Cardiac septum (tissue), 1 donor: ENCODE measurements around the gene SRSF3. TPM values are rescaled to one million over a fixed set of nuclear protein-coding genes. Genes with fewer than 3 reads are reported as not detected.
A peak's percentile ranks its signal among the peaks of the same experiment; 100 is the strongest.

Experiments used
- DNase-seq: peaks from one replicate; pipeline ENCODE4 v3.0.0-alpha.2; 2020; ENCODE audit warnings: low spot score
- intact Hi-C: fragments of 100-400 bp; cut with DNase I; formaldehyde crosslinking; loops from one replicate; pipeline ENCODE4 v1.14.0; 2022
- long read RNA-seq: library from polyadenylated mRNA; unstranded; transcript quantifications from one replicate; pipeline ENCODE4 v2.0.0, GENCODE V29; 2021
- total RNA-seq: library from RNA; stranded (reverse); fragmentation: NEBNext Ultra II Directional; extraction: Animal tissue kit (Norgen Biotek cat#: 25700); gene quantifications from one replicate; pipeline ENCODE4 v1.2.1, GENCODE V29; 2021
- donor health status: DM: no; HTN: no; CAD: no.

The SRSF3 gene
- total RNA-seq: 148 TPM
- long read RNA-seq, full-length matches to known transcripts: 137 of 148 reads
- long read RNA-seq, partial matches to known transcripts: 5 of 148 reads
- long read RNA-seq, other reads (novel, unspliced or antisense): 6 of 148 reads

DNA sequence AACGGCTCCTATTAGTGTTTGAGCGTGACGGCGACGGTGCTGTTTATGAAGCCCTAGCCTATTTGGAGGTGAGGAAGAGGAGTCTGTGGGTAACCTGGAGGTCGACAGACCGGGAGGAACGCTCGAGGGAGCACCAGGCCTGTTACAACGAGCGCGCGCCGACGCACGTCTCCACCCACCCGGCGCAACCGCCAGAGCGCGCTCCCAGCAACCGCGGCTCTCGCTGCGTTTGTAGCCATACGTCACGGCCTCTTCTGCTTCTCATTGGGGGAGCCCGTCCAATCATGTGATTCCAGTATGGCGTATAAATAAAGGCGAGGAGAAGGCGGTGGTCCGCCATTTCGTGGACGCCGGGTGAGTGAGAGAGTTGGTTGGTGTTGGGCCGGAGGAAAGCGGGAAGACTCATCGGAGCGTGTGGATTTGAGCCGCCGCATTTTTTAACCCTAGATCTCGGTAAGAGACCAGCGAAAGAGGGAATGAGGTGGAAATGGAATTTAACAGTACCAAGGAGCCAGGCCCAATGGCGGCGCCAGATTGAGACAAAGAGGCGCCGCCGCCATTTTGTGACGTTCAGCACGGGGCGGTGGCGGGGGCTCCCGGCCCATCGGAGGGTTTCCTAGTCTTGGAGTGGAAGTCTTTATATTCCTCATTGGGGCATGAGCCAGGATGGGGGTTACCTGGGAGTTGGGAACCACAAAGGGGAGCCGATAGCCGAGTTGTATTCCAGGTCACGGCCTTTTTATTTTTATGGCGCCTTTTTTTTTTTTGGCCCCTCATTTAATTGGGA is at the start of gene SRSF3:
Gene SRSF3 (plus strand): TSS at position 334 of the 787 bp plus-strand sequence. CDS start 2,401 bp downstream, outside the sequence.
- intact Hi-C loops: loop anchor here (1.0 to 5.0 kb wide), 3 partner anchors 47 to 172 kb away; partner anchors contain the start of gene STK38
- peak; percentile 98 for DNase-seq

DNA sequence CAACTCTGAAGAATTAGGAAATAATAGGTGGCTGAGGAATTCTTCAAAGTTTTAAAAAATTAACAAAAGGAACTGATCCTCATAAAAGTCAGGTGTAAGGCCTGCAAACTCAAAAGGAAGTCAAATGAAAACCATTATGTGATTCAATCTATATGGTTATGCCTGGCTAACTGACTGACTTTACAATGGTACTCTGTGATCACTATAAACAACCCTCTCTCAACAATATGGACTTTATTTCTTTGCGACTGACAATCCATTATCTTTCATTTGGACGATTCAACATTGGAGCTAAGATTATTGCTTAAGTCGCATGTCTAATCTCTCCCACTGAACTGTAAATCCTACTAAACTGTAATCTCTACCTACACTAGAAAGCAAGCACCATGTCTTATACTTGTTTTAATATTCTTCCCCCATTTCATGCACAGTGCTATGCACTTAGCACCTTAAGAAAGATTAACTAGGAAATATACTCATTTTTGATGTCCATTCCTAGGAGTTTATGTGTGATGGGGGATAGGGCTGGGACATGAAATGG is 48.3 kb upstream of the SRSF3 start:
- intact Hi-C loops: loop anchor here (2.0 kb wide), 3 partner anchors 49 to 133 kb away; partner anchors contain the start of genes CDKN1A, KCTD20, PXT1 and SRSF3
- DNase-seq: no peak

DNA sequence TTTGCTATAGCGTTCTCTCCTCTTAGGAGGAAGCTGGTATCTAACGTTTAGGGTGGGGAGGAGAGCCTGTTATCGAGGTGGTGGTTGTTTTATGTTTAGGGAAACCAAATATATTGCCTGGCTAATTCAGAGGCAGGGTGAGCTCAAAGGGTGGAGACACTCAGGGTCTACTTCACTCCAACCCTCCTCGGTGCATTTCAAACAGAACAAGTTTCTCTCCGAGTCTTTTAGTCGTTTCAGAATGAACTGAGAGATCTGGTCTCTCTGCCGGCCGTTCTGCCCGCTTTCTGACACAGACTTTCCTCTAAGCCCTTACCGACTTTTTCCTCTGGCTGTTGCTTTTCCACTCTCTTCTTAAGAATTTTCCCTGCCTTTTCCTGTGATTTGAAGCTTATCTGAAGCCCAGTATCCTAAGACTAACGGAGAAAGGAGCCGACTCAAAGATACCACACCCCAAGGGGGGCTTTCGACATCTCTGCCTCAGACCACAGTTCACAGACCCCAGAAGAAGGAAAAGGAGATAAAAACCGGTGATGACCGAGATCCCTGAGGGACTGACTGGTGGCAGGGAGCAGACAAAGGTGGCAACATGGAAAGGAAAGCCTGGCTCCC is 47.7 kb upstream of the SRSF3 start:
- intact Hi-C loops: loop anchor here (2.0 kb wide), 3 partner anchors 48 to 132 kb away; partner anchors contain the start of genes CDKN1A, KCTD20, PXT1 and SRSF3
- DNase-seq: peak; percentile 75

DNA sequence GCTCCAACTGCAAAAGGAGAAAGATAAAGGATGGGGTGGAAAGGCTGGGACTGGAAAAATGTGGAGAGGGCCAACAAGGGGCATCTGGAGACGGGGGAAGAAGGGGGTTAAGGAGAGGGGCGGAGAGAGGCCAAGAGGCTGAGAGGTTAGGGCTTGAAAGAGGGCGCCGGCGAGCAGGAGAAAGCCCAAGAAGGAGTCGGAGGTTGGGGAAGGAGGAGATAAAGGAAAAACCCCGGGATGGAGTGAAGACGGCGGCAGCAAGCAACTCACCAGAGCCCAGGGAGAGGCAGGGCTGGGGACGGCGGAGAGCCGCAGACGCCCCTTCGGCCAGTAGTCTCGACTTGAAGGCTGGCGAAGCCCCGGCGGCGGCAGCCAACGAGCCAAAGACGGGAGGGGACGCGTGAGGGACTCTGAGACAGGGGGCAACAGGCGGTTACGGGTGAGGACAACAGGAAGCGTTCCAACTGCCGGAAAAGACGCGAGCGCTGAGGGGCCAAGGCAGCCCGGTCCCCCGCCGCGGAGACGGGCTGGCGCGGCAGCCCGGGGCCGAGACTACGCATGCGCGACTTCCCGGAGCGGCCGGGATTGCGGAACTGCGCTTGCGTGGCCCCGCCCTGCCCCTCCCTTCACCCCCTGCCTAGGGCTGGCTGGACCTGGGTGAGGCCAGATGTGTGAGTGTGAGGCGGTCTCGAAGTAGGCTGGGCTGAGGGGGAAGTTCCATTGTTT is 47.1 kb upstream of the SRSF3 start, which contains the start of gene STK38:
Gene STK38 (minus strand): TSS at position 560 of the 726 bp plus-strand sequence. CDS start 7,277 bp downstream, outside the sequence.
- intact Hi-C loops: loop anchor here (2.0 kb wide), 3 partner anchors 48 to 132 kb away; partner anchors contain the start of genes CDKN1A, KCTD20, PXT1 and SRSF3
- DNase-seq: peak; percentile 98

DNA sequence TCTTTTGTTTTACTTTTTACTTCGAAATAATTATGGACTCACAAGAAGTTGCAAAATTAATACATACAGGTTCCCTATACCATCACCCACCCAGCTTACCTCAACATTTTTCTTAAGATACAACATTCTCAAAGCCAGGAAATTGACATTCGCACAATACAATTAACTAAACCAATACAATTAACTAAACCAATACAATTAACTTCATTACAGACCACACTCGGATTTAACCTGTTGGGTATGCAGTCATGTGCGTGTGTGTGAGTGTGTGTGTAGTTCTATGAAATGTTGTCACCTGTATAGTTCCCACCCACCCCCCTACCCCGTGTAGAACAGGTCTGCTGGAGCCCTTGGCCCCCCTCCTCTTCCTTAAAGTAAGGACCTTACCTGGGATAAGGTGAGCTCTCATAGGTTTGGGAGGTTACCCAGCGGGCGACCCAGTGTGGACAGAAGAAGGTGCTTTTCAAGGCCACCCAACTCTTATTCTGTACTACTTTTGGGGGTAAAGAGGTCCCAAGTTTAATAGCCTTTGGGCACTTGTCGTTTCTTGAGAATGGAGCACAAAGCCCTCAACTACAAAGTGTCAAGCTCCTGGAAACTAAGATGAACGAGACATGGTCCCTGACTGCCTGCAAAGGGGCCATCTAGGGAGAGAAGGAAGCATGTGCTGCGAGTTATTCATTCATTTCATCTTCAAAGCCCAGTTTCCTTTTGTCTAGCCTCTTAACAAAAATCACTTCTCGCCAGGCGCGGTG is 46.3 kb upstream of the SRSF3 start:
- intact Hi-C loops: loop anchor here (2.0 kb wide), 3 partner anchors 47 to 131 kb away; partner anchors contain the start of genes CDKN1A, KCTD20, PXT1 and SRSF3
- DNase-seq: no peak

DNA sequence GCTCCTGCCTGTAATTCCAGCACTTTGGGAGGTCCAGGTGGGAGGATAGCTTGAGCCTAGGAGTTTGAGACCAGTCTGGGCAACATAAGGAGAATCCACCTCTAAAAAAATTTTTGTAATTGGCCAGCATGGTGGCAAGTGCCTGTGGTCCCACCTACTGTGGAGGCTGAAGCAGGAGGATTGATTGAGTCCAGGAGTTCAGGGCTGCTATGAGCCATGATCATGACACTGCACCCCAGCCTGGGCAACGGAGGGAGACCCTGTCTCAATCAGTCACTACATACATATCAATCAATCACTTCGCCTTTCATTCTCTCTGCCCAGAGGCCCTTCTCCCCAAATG is 45.8 kb upstream of the SRSF3 start:
- intact Hi-C loops: no loop called here

DNA sequence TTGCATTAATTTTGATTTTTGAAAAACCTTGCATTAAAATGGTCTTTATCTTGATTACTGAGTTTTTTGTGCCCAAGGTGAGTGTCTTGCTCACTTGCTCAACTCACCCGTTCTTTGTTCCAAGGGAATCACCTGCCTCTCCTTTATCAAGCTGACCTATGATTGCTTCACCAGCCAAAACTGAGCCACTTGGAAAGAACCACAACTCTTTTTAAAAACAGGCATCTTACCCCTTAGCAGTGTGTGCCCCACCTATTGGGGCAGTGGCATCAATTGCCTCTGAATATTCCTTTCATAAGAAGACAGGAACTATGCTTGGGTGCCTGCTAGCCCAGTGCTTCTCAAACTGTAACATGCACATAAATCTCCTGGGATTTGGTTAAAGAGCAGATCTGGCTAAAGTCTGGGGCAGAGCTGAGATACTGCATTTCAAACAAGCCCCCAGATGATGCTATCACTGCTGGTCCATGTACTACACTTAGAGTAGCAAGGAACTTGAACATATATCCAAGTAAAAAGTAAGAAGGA is 43.6 kb upstream of the SRSF3 start:
- intact Hi-C loops: no loop called here
- DNase-seq: no peak

More for the DNA sequence above, 45.8 kb upstream of the SRSF3 start:
- DNase-seq: no peak

DNA sequence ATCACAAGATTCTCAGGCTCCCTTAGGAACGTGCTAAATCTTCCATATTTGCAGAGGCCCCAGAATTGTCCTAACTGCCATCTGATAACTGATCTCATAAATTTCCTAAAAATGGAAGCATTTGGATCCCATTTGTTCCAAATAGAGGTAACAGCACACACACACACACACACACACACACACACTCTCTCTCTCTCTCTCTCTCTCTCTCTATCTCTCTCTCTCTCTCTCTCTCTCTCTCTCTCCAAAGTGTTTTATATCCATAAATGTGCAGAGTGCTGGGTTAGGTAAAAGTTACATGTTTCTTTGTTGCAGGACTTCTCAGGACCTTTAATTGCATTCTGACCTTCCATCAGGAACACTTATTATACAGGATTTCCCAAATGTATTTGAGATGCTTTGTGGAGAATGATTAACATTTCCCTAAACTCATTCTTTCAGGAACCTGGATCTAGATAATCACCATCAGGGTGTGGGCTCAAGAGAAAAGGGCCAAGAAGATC is 38.4 kb upstream of the SRSF3 start:
- intact Hi-C loops: no loop called here
- no peak for DNase-seq

DNA sequence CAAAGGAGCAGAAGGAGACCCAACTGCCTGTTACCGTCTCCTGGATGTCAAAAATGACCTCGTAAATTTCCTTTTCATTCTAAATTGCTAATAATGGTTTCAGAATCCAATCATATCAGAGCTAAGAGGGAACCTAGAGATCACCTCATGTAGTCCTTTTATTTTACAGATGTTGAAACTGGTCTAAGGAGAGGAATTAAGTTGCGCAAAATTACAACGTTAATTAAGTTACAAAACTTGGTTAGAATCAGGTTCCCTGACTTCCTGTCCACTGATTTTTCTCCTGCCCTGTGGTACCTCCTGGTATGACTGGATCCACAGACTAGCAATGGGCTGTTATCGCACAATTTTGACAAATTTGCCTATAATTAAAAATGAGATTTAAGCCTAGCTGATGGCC is 37.9 kb upstream of the SRSF3 start:
- intact Hi-C loops: no loop called here
- DNase-seq: no peak

DNA sequence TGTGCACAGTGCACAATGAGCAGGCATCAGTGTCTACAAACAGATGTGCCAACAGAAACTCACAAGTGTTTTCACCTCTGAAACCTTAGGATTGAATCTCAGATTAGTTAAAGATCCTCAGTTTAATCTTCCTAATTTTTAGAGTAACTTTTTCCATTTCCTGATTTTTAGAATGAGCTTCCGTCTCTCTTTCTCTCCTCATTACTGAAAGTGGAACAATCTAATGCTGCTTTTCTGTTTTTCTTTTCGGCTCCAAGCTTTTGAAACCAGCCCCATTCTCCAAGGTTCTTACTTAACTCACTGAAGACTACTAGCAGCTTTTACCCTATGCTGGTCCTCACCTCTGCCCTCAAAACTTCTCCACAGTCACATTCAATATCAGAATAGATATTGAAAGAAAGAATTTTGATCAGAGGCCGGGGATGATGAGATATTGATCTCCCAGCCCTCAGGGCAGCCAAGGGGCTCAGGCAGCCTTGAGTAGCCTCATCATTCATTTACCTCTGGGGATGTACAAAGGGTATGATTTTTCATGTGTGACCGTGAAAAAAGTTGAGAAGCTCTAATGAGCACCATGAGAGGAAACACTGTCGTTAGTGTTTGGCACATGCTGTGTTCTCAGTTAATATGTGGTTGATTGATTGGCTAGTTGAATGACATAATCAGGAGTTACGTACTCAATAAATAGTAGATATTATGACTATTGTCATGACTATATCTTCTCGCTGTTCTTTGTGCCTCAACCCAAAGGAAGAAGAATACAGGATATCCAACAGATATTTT is 35.0 kb upstream of the SRSF3 start:
- intact Hi-C loops: no loop called here
- DNase-seq: no peak

DNA sequence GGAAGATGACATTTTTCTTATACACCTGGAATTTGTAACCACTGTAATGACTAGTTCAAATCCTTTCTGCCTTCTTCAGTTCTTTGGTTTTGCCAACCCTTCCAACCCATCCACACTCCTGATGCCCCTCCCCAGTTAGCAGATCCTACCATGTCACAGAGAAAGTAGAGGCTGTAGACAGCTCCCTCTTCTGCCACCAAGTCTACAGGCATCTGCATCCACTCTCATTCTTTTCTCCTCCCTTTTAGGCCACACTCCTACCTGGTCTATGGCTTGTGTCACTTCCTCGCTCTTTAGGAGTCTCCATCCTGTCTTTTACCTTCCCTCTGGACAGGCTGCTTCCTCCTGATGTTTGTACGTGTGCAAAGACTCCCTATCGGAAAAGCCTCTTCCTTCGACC is 33.3 kb upstream of the SRSF3 start:
- intact Hi-C loops: no loop called here
- no peak for DNase-seq

DNA sequence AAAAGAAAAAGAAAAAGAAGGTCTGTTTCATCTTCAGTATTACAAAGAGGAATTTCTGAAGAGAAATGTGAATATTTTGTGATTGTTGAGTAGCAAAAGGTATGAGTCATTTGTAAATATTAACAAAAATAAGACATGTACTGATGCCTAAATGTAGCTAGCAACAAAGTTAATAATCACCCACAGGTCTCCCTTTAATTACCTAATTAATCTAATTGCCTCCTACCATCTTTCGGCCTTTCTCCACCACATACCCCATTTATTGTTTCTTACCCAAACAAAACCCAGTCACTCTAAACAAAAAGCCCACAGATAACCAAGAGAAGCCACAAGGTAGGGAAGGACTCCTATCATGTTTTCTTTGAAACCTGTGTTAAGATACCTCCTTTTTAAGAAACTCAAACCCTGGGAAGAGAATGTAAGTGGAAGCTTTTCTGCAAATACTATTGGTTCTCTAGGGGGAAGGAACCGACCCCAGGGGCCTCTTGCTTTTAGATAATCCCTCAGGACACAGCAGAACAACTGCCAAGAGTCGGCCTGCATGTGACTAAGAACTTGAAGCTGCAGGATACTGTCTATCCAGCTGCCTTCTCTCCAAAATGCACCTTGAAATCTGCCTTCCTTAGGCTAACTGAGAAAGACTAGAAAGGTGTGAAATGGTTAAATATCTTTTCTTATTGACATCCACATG is 30.8 kb upstream of the SRSF3 start:
- no peak for DNase-seq
- intact Hi-C loops: no loop called here

DNA sequence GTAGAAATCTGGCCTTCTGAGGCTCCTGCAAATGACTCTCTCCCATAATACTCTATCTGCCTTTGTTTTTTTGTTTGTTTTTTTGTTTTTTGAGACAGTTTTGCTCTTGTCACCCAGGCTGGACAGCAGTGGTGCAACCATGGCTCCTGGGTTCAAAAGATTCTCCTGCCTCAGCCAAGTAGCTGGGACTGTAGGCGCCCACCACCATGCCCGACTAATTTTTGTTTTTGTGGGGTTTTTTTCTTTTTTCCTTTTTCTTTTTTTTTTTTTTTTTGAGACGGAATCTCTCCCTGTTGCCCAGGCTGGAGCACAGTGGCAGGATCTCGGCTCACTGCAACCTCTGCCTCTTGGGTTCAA is 30.3 kb upstream of the SRSF3 start:
- intact Hi-C loops: no loop called here

DNA sequence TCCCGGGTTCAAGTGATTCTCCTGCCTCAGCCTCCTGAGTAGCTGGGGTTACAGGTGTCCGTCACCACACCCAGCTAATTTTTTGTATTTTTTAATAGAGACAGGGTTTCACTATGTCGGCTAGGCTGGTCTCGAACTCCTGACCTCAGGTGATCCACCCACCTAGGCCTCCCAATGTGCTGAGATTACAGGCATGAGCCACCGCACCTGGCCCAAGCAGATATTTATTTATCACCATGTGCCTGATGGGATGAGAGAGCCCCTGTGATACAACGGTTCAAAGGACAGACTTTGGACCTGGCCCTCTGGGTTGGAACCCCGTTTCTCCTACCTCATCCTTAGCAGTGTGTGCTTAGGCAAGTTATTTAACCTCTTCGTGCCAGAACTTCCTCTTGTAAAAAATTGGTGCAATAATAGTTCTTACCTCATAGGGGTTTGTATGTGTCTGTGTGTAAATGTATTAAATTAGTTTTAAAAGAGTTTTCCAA is 27.7 kb upstream of the SRSF3 start:
- DNase-seq: no peak
- intact Hi-C loops: no loop called here

More for the DNA sequence above, 30.3 kb upstream of the SRSF3 start:
- no peak for DNase-seq

DNA sequence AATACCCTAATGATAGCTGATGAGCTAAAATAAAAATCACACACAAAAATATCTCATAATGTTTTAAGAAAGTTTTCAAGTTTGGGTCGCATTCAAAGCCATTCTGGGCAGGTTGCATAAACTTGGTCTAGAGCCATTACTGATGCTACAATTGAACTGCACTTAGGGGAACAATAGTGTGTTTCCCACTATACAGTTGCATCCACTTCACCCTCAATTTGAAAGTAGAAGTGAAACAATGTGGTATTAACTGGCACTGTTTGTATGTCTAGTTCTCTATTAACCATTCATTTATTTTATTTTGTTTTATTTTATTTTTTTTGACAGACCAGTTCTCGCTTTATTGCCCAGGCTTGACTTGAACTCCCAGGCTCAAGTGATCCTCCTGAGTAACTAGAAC is 23.9 kb upstream of the SRSF3 start:
- intact Hi-C loops: no loop called here

DNA sequence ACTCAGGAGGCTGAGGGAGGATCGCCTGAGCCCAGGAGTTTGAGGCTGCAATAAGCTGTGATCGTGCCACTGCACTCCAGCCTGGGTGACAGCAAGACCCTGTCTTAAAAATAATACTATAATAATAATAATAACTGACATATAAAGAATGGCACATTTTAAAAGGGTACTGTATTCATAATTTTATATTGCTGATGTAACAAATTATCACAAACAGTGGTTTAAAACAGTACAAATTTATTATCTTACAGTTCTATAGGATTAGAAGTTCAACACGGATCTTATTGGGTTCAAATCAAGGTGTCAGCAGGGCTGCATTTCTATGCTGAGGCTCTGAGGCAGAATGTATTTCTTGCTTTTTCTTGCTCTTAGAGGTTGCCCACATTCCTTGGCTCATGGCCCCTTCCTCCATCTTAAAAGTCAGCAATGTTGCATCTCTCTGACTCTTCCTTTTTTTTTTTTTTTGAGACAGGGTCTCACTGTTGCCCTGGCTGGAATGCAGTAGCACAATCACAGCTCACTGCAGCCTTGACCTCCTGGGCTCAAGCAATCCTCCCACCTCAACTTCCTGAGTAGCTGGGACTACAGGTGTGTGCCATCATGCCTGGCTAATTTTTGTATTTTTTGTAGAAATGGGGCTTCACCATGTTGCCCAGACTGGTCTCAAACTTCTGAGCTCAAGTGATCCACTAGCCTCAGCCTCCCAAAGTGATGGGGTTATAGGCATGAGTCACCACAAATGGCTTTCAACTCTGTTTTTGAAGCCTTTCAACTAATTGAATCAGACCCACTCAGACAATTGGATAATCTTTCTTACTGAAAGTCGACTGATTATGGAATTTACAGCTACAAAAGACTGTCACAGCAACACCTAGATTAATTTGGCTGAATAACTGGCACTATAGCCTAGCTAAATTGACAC is 22.8 kb upstream of the SRSF3 start:
- intact Hi-C loops: no loop called here

More for the DNA sequence above, 23.9 kb upstream of the SRSF3 start:
- DNase-seq: no peak

More for the DNA sequence above, 22.8 kb upstream of the SRSF3 start:
- DNase-seq: no peak
